GM23338 (cell line): ENCODE results near the gene AFF3. TPM values are rescaled to one million over a fixed set of nuclear protein-coding genes. Genes with fewer than 3 reads are reported as not detected.

Source experiments
- ATAC-seq: fragments of 200-7000 bp; cut with Tn5 transposase; 3 replicates; pipeline ENCODE4 v1.9.1; 2020
- DNase-seq: peaks from one replicate; pipeline ENCODE4 v3.0.0-alpha.2; 2015; ENCODE audit warnings: low spot score
- H2AFZ ChIP-seq: fragments of 200-600 bp; sonication (generic); 2 replicates; pipeline ENCODE4 v1.8.0; 2016; ENCODE audit warnings: antibody characterized with exemption, mild to moderate bottlenecking, moderate library complexity
- H3F3A ChIP-seq: fragments of 200-600 bp; sonication (generic); replicated peaks from 2 replicates; pipeline ENCODE4 v1.8.0; 2017; ENCODE audit warnings: antibody characterized with exemption, mixed run types, low read depth
- H3K27ac ChIP-seq: fragments of 200-600 bp; sonication (generic); 2 replicates; pipeline ENCODE4 v1.6.1; 2016; ENCODE audit warnings: low read depth
- H3K27me3 ChIP-seq: fragments of 200-600 bp; sonication (generic); 2 replicates; pipeline ENCODE4 v1.8.0; 2016; ENCODE audit warnings: mild to moderate bottlenecking, mixed run types, moderate library complexity; ENCODE audit not compliant: insufficient read depth
- H3K36me3 ChIP-seq: fragments of 200-600 bp; sonication (generic); 2 replicates; pipeline ENCODE4 v1.8.0; 2016; ENCODE audit warnings: mild to moderate bottlenecking; ENCODE audit not compliant: insufficient read depth
- H3K4me1 ChIP-seq: fragments of 200-600 bp; sonication (generic); 2 replicates; pipeline ENCODE4 v1.8.0; 2016; ENCODE audit warnings: mild to moderate bottlenecking, moderate library complexity; ENCODE audit not compliant: insufficient read depth
- H3K4me2 ChIP-seq: fragments of 200-600 bp; sonication (generic); 2 replicates; pipeline ENCODE4 v1.7.1; 2017; ENCODE audit warnings: mixed run types
- H3K4me3 ChIP-seq: fragments of 200-600 bp; sonication (generic); 2 replicates; pipeline ENCODE4 v1.6.1; 2016; ENCODE audit warnings: mixed run types
- H3K79me2 ChIP-seq: fragments of 200-600 bp; sonication (generic); replicated peaks from 2 replicates; pipeline ENCODE4 v1.8.0; 2017; ENCODE audit warnings: mild to moderate bottlenecking; ENCODE audit not compliant: insufficient read depth
- H3K9me2 ChIP-seq: fragments of 200-600 bp; sonication (generic); 2 replicates; pipeline ENCODE4 v1.8.0; 2017; ENCODE audit not compliant: insufficient read depth
- H4K20me1 ChIP-seq: fragments of 200-600 bp; sonication (generic); replicated peaks from 2 replicates; pipeline ENCODE4 v1.8.0; 2017; ENCODE audit warnings: mild to moderate bottlenecking; ENCODE audit not compliant: insufficient read depth
- H3K27ac Mint-ChIP-seq: 2 replicates; pipeline ENCODE4 v1.8.0; 2020; ENCODE audit warnings: inconsistent platforms, mild to moderate bottlenecking, moderate library complexity, mixed read lengths
- H3K27me3 Mint-ChIP-seq: 3 replicates; pipeline ENCODE4 v1.8.0; 2022; ENCODE audit warnings: low read depth, mild to moderate bottlenecking, moderate library complexity, mixed read lengths, inconsistent platforms; ENCODE audit not compliant: insufficient read depth, poor library complexity
- H3K36me3 Mint-ChIP-seq: 3 replicates; pipeline ENCODE4 v1.8.0; 2021; ENCODE audit warnings: low read depth, mild to moderate bottlenecking, inconsistent platforms, moderate library complexity, mixed read lengths
- H3K4me1 Mint-ChIP-seq: 3 replicates; pipeline ENCODE4 v1.8.0; 2020; ENCODE audit warnings: mild to moderate bottlenecking, inconsistent platforms, mixed read lengths
- H3K4me3 Mint-ChIP-seq: 3 replicates; pipeline ENCODE4 v1.8.0; 2021; ENCODE audit warnings: moderate library complexity, mild to moderate bottlenecking, inconsistent platforms, mixed read lengths
- H3K9me3 Mint-ChIP-seq: 3 replicates; pipeline ENCODE4 v1.8.0; 2020; ENCODE audit warnings: moderate library complexity, mild to moderate bottlenecking, inconsistent platforms, mixed read lengths
- CREB1 ChIP-seq: fragments of 250-450 bp; sonication (Bioruptor Pico); IDR thresholded peaks from 2 replicates; pipeline ENCODE4 v1.5.0; 2020; ENCODE audit warnings: low read depth, mild to moderate bottlenecking, moderate library complexity
- CTCF ChIP-seq, 2 experiments: fragments of 200-600 bp in 1 of 2; sonication (generic) in 1 of 2; conservative IDR thresholded peaks; 2 replicates each; pipeline versions ENCODE4 v1.5.1 to v1.6.1; 2016 to 2017; ENCODE audit warnings: antibody characterized with exemption in 2 of 2, low read depth in 2 of 2, mild to moderate bottlenecking in 2 of 2, moderate library complexity in 1 of 2
- ETS1 ChIP-seq: IDR thresholded peaks from 2 replicates; pipeline ENCODE4 v1.6.1; 2016; ENCODE audit warnings: antibody characterized with exemption
- EZH2 ChIP-seq: fragments of 200-600 bp; sonication (generic); IDR thresholded peaks from one replicate; pipeline ENCODE4 v1.8.0; 2017; ENCODE audit warnings: antibody characterized with exemption, mild to moderate bottlenecking, low read depth; ENCODE audit not compliant: unreplicated experiment
- EZH2phosphoT487 ChIP-seq: fragments of 200-600 bp; sonication (generic); IDR thresholded peaks from one replicate; pipeline ENCODE4 v1.8.1; 2018; ENCODE audit warnings: antibody characterized with exemption; ENCODE audit not compliant: unreplicated experiment
- JUNB ChIP-seq: IDR thresholded peaks from one replicate; pipeline ENCODE4 v1.6.1; 2016; ENCODE audit warnings: antibody characterized with exemption; ENCODE audit not compliant: unreplicated experiment
- NANOG ChIP-seq: IDR thresholded peaks from 2 replicates; pipeline ENCODE4 v1.6.1; 2016; ENCODE audit warnings: antibody characterized with exemption, borderline replicate concordance
- POLR2AphosphoS5 ChIP-seq: IDR thresholded peaks from 2 replicates; pipeline ENCODE4 v1.6.1; 2016; ENCODE audit warnings: antibody characterized with exemption, low read depth
- REST ChIP-seq: IDR thresholded peaks from one replicate; pipeline ENCODE4 v1.6.1; 2018; ENCODE audit warnings: antibody characterized with exemption; ENCODE audit not compliant: unreplicated experiment
- STAT1 ChIP-seq: IDR thresholded peaks from one replicate; pipeline ENCODE4 v1.6.1; 2016; ENCODE audit warnings: antibody characterized with exemption; ENCODE audit not compliant: unreplicated experiment
- ZNF114 ChIP-seq: fragments of 250-450 bp; sonication (Bioruptor Pico); IDR thresholded peaks from 2 replicates; pipeline ENCODE4 v1.5.0; 2020; ENCODE audit warnings: mild to moderate bottlenecking, moderate library complexity
- ZNF331 ChIP-seq: fragments of 250-450 bp; sonication (Bioruptor Pico); IDR thresholded peaks from 2 replicates; pipeline ENCODE4 v1.5.0; 2020; ENCODE audit warnings: low read depth, mild to moderate bottlenecking, moderate library complexity
- ZNF462 ChIP-seq: fragments of 250-450 bp; sonication (Bioruptor Pico); IDR thresholded peaks from 2 replicates; pipeline ENCODE4 v1.5.0; 2020; ENCODE audit warnings: mild to moderate bottlenecking, moderate library complexity
- polyA plus RNA-seq: library from polyadenylated mRNA; unstranded; fragments of >200 nt; fragmentation: Nextera tagmentation; extraction: Ambion mirVana; gene quantifications from 2 replicates; pipeline ENCODE4 v1.2.1, GENCODE V29; 2016
- total RNA-seq: library from RNA; depleted of rRNA; stranded (reverse); fragments of >200 nt; shearing (Covaris generic); gene quantifications from 2 replicates; pipeline ENCODE4 v1.2.3, GENCODE V29; 2014

Gene AFF3
- total and polyA plus RNA-seq, 2 experiments from 2014 or later = 0.73 to 1.4 TPM

- Histone ChIP-seq H3K4me2 (no peak overlapping the region), H2AFZ (no peak overlapping the region)
These were observed 213.8 kb downstream of the AFF3 start for GRCh38 chr2:99928470-99929053.

More at GRCh38 chr2:99928470-99929053, 213.8 kb downstream of the AFF3 start:
- H3K36me3 Mint-ChIP-seq = no peaks in the 10 kb centered on the region
- no peaks in the 10 kb centered on the region for H3K79me2 ChIP-seq
- no peak overlapping the region for H3K4me3 Mint-ChIP-seq
- no peak for TF ChIP-seq CTCF (conservative IDR thresholded peaks at IDR 0.05; ENCODE audit: low read depth in 2 of 2)
- no peak for TF ChIP-seq REST
- TF ChIP-seq ZNF462 (CRISPR knock-in tag) = no peak
- TF ChIP-seq ZNF114 (CRISPR knock-in tag) = no peak
- no peak for TF ChIP-seq EZH2
- TF ChIP-seq POLR2AphosphoS5 = no peak
- no peak for TF ChIP-seq NANOG
- TF ChIP-seq ZNF331 (CRISPR knock-in tag) = no peak
- TF ChIP-seq JUNB = no peak
- TF ChIP-seq EZH2phosphoT487 = no peak
- TF ChIP-seq CREB1 (CRISPR knock-in tag) = no peak
- TF ChIP-seq ETS1 = no peak
- TF ChIP-seq STAT1 = no peak
- H3K4me1 Mint-ChIP-seq = no peaks in the 10 kb centered on the region
- no peaks in the 10 kb centered on the region for H3K4me1 ChIP-seq
- H3K27ac Mint-ChIP-seq = no peak overlapping the region
- no peaks in the 10 kb centered on the region for H3K36me3 ChIP-seq
- H3K27ac ChIP-seq = no peak overlapping the region
- no peaks in the 10 kb centered on the region for H3K27me3 Mint-ChIP-seq
- no peaks in the 10 kb centered on the region for H3K9me3 Mint-ChIP-seq
- H3F3A ChIP-seq = no peaks in the 10 kb centered on the region
- DNase-seq = no peak
- H4K20me1 ChIP-seq = no peaks in the 10 kb centered on the region
- H3K27me3 ChIP-seq = no peaks in the 10 kb centered on the region
- H3K9me2 ChIP-seq = no peaks in the 10 kb centered on the region
- no peak overlapping the region for H3K4me3 ChIP-seq
- no peak for ATAC-seq
